ENCODE measurements around the gene COX6B1. TPM values are rescaled to one million over a fixed set of nuclear protein-coding genes. Genes with fewer than 3 reads are reported as not detected.
A peak's percentile ranks its signal among the peaks of the same experiment; 100 is the strongest.
"Not testable (repeated sequence)": the region's sequence is repeated elsewhere in the genome, so short reads cannot be mapped to it uniquely, and the experiment has no call there.

The COX6B1 gene, protein sequence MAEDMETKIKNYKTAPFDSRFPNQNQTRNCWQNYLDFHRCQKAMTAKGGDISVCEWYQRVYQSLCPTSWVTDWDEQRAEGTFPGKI
- 123 and 185 TPM in 2 replicates for total RNA-seq

- Histone ChIP-seq H3K79me2 (ENCODE audit: insufficient read depth, low read length) (peaks cover 32% of the 10 kb centered on the region), H3K4me2 (ENCODE audit: insufficient read depth, low read length) (peak within 1 kb of the TSS; percentile 99), H4K20me1 (ENCODE audit: insufficient read depth, low read length) (peaks cover 9% of the 10 kb centered on the region), H3K4me1 (ENCODE audit: insufficient read depth, low read length) (peaks cover 11% of the 10 kb centered on the region), H3K4me3 (ENCODE audit: insufficient read depth, low read length) (peak within 1 kb of the TSS; percentile 88), H3K36me3 (ENCODE audit: insufficient read depth, low read length) (peaks cover 15% of the 10 kb centered on the region), H3K27me3 (ENCODE audit: insufficient read depth, low read length) (no peaks in the 10 kb centered on the region), H2AFZ (ENCODE audit: low read length) (peak within 1 kb of the TSS; percentile 90), H3K9me3 (ENCODE audit: low read depth, low read length) (no peaks in the 10 kb centered on the region), H3K27ac (ENCODE audit: low read depth, low read length) (peak within 1 kb of the TSS; percentile 74)
- TF ChIP-seq, protein P1, sequence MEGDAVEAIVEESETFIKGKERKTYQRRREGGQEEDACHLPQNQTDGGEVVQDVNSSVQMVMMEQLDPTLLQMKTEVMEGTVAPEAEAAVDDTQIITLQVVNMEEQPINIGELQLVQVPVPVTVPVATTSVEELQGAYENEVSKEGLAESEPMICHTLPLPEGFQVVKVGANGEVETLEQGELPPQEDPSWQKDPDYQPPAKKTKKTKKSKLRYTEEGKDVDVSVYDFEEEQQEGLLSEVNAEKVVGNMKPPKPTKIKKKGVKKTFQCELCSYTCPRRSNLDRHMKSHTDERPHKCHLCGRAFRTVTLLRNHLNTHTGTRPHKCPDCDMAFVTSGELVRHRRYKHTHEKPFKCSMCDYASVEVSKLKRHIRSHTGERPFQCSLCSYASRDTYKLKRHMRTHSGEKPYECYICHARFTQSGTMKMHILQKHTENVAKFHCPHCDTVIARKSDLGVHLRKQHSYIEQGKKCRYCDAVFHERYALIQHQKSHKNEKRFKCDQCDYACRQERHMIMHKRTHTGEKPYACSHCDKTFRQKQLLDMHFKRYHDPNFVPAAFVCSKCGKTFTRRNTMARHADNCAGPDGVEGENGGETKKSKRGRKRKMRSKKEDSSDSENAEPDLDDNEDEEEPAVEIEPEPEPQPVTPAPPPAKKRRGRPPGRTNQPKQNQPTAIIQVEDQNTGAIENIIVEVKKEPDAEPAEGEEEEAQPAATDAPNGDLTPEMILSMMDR (IDR thresholded peaks at IDR 0.05; ENCODE audit: extremely low read depth, low read depth, low read length) = no peak
- DNase-seq (ENCODE audit: insufficient read length, low spot score, missing footprints) = peak; percentile 100
These were observed at the start of gene COX6B1 for GRCh38 chr19:35648017-35648961. COX6B1 (plus strand) TSS chr19:35648323; CDS start chr19:35651244, 2,921 bp downstream.

DNA sequence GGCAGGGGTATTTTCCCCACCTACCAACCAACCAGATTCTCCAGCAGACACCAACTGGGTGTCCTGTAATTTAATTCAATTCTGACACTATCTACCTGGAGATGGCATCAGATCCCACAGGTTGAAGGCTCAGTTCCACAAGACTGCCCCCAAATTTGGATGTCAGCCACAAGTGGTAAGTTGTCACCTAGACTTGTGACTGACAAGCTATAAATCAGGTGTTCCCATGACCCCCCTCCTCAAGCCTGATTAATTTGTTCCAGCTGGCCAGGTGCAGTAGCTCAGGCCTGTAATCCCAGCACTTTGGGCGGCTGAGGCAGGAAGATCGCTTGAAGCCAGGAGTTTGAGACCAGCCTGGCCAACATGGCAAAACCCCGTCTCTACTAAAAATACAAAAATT lies 46.2 kb upstream of the COX6B1 start:
- H3K4me1 ChIP-seq (ENCODE audit: insufficient read depth, low read length) = peaks cover 4% of the 10 kb centered on the region
- DNase-seq (ENCODE audit: insufficient read length, low spot score, missing footprints) = no peak
- no peak overlapping the region for H3K4me3 ChIP-seq (ENCODE audit: insufficient read depth, low read length)
- no peak overlapping the region for H3K4me2 ChIP-seq (ENCODE audit: insufficient read depth, low read length)
- no peaks in the 10 kb centered on the region for H3K36me3 ChIP-seq (ENCODE audit: insufficient read depth, low read length)
- no peaks in the 10 kb centered on the region for H3K79me2 ChIP-seq (ENCODE audit: insufficient read depth, low read length)
- TF ChIP-seq, protein P1 (IDR thresholded peaks at IDR 0.05; ENCODE audit: extremely low read depth, low read depth, low read length) = no peak
- no peaks in the 10 kb centered on the region for H3K27me3 ChIP-seq (ENCODE audit: insufficient read depth, low read length)
- H2AFZ ChIP-seq (ENCODE audit: low read length) = no peak overlapping the region
- H4K20me1 ChIP-seq (ENCODE audit: insufficient read depth, low read length) = no peaks in the 10 kb centered on the region
- H3K27ac ChIP-seq (ENCODE audit: low read depth, low read length) = no peak overlapping the region
- H3K9me3 ChIP-seq (ENCODE audit: low read depth, low read length) = no peaks in the 10 kb centered on the region

DNA sequence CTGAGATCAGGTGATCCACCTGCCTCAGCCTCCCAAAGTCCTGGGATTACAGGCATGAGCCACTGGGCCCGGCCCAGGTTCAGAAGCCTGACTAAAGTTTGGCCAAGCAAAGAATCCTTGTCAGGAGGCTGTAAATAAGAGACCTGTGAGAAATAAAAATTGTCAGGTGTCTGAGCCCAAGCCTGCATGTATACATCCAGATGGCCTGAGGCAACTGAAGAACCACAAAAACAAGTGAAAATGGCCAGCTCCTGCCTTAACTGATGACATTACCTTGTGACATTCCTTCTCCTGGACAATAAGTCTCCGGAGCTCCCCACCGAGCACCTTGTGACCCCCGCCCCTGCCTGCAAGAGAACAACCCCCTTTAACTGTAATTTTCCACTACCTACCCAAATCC lies 43.7 kb upstream of the COX6B1 start:
- not testable (repeated sequence) for H3K4me1 ChIP-seq (ENCODE audit: insufficient read depth, low read length)

GRCh38 chr19:35607170-35607569 lies 41.0 kb upstream of the COX6B1 start:
- H3K36me3 ChIP-seq (ENCODE audit: insufficient read depth, low read length); H4K20me1 ChIP-seq (ENCODE audit: insufficient read depth, low read length); H3K27me3 ChIP-seq (ENCODE audit: insufficient read depth, low read length); H3K9me3 ChIP-seq (ENCODE audit: low read depth, low read length); H3K4me3 ChIP-seq (ENCODE audit: insufficient read depth, low read length); H3K79me2 ChIP-seq (ENCODE audit: insufficient read depth, low read length); DNase-seq (ENCODE audit: insufficient read length, low spot score, missing footprints); H2AFZ ChIP-seq (ENCODE audit: low read length); H3K4me2 ChIP-seq (ENCODE audit: insufficient read depth, low read length); H3K4me1 ChIP-seq (ENCODE audit: insufficient read depth, low read length); H3K27ac ChIP-seq (ENCODE audit: low read depth, low read length): not testable (repeated sequence)

More for the DNA sequence above, 43.7 kb upstream of the COX6B1 start:
- not testable (repeated sequence) for H3K79me2 ChIP-seq (ENCODE audit: insufficient read depth, low read length); H3K4me3 ChIP-seq (ENCODE audit: insufficient read depth, low read length); DNase-seq (ENCODE audit: insufficient read length, low spot score, missing footprints); H3K27me3 ChIP-seq (ENCODE audit: insufficient read depth, low read length); H3K27ac ChIP-seq (ENCODE audit: low read depth, low read length); H3K36me3 ChIP-seq (ENCODE audit: insufficient read depth, low read length); H3K4me2 ChIP-seq (ENCODE audit: insufficient read depth, low read length); H4K20me1 ChIP-seq (ENCODE audit: insufficient read depth, low read length); H2AFZ ChIP-seq (ENCODE audit: low read length); H3K9me3 ChIP-seq (ENCODE audit: low read depth, low read length)

DNA sequence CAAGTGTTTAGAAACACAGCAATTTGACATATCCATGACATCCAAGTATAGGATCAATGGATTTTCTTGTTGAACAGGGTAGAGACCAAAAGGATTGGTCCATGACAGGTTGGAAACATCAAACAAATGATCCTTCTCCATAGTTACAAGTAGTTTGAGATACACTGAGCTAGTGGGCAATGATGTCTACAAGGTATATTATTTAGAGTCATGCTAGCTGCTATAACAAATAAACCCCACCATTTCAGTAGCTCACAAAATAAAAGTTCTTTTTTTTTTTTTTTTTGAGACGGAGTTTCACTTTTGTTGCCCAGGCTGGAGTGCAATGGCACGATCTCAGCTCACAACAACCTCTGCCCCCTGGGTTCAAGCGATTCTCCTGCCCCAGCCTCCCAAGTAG lies 40.5 kb upstream of the COX6B1 start:
- Histone ChIP-seq H4K20me1 (ENCODE audit: insufficient read depth, low read length) (no peaks in the 10 kb centered on the region), H3K79me2 (ENCODE audit: insufficient read depth, low read length) (no peaks in the 10 kb centered on the region), H2AFZ (ENCODE audit: low read length) (no peak overlapping the region), H3K4me1 (ENCODE audit: insufficient read depth, low read length) (peaks cover 5% of the 10 kb centered on the region), H3K4me3 (ENCODE audit: insufficient read depth, low read length) (no peak overlapping the region), H3K27ac (ENCODE audit: low read depth, low read length) (no peak overlapping the region), H3K9me3 (ENCODE audit: low read depth, low read length) (no peaks in the 10 kb centered on the region), H3K27me3 (ENCODE audit: insufficient read depth, low read length) (no peaks in the 10 kb centered on the region), H3K4me2 (ENCODE audit: insufficient read depth, low read length) (no peak overlapping the region), H3K36me3 (ENCODE audit: insufficient read depth, low read length) (no peaks in the 10 kb centered on the region)
- no peak for DNase-seq (ENCODE audit: insufficient read length, low spot score, missing footprints)
- TF ChIP-seq, protein P1 (IDR thresholded peaks at IDR 0.05; ENCODE audit: extremely low read depth, low read depth, low read length) = no peak

All from osteoblast (primary cell).